Neural progenitor cell (in vitro differentiated cells): ENCODE results near the gene PKHD1. TPM values are rescaled to one million over a fixed set of nuclear protein-coding genes. Genes with fewer than 3 reads are reported as not detected.

Experiments used
- DNase-seq: peaks from one replicate; pipeline ENCODE4 v3.0.0-alpha.2; 2016; ENCODE audit warnings: low spot score
- H2AFZ ChIP-seq: fragments of 200-600 bp; sonication (generic); replicated peaks from 2 replicates; pipeline ENCODE4 v1.6.1; 2016; ENCODE audit warnings: antibody characterized with exemption
- H3F3A ChIP-seq: fragments of 200-600 bp; sonication (generic); 2 replicates; pipeline ENCODE4 v1.6.1; 2016; ENCODE audit warnings: antibody characterized with exemption, low read depth
- H3K27ac ChIP-seq: fragments of 200-600 bp; sonication (generic); 2 replicates; pipeline ENCODE4 v1.5.1; 2016; ENCODE audit warnings: mild to moderate bottlenecking
- H3K27me3 ChIP-seq: fragments of 200-600 bp; sonication (generic); 2 replicates; pipeline ENCODE4 v1.6.1; 2016; ENCODE audit warnings: mild to moderate bottlenecking, moderate library complexity
- H3K36me3 ChIP-seq: fragments of 200-600 bp; sonication (generic); 2 replicates; pipeline ENCODE4 v1.5.1; 2016
- H3K4me1 ChIP-seq: fragments of 200-600 bp; sonication (generic); 2 replicates; pipeline ENCODE4 v1.6.1; 2016; ENCODE audit warnings: mixed run types
- H3K4me2 ChIP-seq: fragments of 200-600 bp; sonication (generic); 2 replicates; pipeline ENCODE4 v1.6.1; 2016
- H3K4me3 ChIP-seq: fragments of 200-600 bp; sonication (generic); 2 replicates; pipeline ENCODE4 v1.5.1; 2016
- H3K79me2 ChIP-seq: fragments of 200-600 bp; sonication (generic); 2 replicates; pipeline ENCODE4 v1.6.1; 2016; ENCODE audit warnings: low read depth
- H3K9ac ChIP-seq: fragments of 200-600 bp; sonication (generic); 2 replicates; pipeline ENCODE4 v1.6.1; 2016
- H3K9me3 ChIP-seq: fragments of 200-600 bp; sonication (generic); 2 replicates; pipeline ENCODE4 v1.5.1; 2016; ENCODE audit warnings: low read depth
- H4K20me1 ChIP-seq: fragments of 200-600 bp; sonication (generic); 2 replicates; pipeline ENCODE4 v1.6.1; 2016; ENCODE audit warnings: low read depth
- H3K27ac Mint-ChIP-seq: 3 replicates; pipeline ENCODE4 v1.8.0; 2021; ENCODE audit warnings: mixed read lengths
- H3K27me3 Mint-ChIP-seq: 2 replicates; pipeline ENCODE4 v1.8.0; 2022; ENCODE audit warnings: low read depth, mild to moderate bottlenecking, inconsistent platforms, moderate library complexity, mixed read lengths; ENCODE audit not compliant: insufficient read depth
- H3K36me3 Mint-ChIP-seq: 3 replicates; pipeline ENCODE4 v1.8.0; 2021; ENCODE audit warnings: mixed read lengths
- H3K4me1 Mint-ChIP-seq: 3 replicates; pipeline ENCODE4 v1.8.0; 2021; ENCODE audit warnings: mixed read lengths
- H3K4me3 Mint-ChIP-seq: 3 replicates; pipeline ENCODE4 v1.8.0; 2021; ENCODE audit warnings: mild to moderate bottlenecking, moderate library complexity, mixed read lengths
- H3K9me3 Mint-ChIP-seq: 3 replicates; pipeline ENCODE4 v1.8.0; 2020; ENCODE audit warnings: mixed read lengths
- EZH2 ChIP-seq: fragments of 200-600 bp; sonication (generic); IDR thresholded peaks from 2 replicates; pipeline ENCODE4 v1.6.1; 2017; ENCODE audit warnings: antibody characterized with exemption, mild to moderate bottlenecking, moderate library complexity
- EZH2phosphoT487 ChIP-seq: fragments of 200-600 bp; sonication (generic); IDR thresholded peaks from 2 replicates; pipeline ENCODE4 v1.6.1; 2017; ENCODE audit warnings: antibody characterized with exemption
- total RNA-seq: library from RNA; depleted of rRNA; stranded (reverse); fragments of >200 nt; gene quantifications from 2 replicates; pipeline ENCODE4 v1.2.3, GENCODE V29; 2015; ENCODE audit warnings: low replicate concordance
- TF ChIP-seq, protein P1 (sequence below): fragments of 200-600 bp; sonication (generic); IDR thresholded peaks from 2 replicates; pipeline ENCODE4 v1.5.1; 2017; ENCODE audit warnings: antibody characterized with exemption, mild to moderate bottlenecking

The PKHD1 gene
- total RNA-seq, 1 donor from 2014 or later: 0.04 TPM

DNA sequence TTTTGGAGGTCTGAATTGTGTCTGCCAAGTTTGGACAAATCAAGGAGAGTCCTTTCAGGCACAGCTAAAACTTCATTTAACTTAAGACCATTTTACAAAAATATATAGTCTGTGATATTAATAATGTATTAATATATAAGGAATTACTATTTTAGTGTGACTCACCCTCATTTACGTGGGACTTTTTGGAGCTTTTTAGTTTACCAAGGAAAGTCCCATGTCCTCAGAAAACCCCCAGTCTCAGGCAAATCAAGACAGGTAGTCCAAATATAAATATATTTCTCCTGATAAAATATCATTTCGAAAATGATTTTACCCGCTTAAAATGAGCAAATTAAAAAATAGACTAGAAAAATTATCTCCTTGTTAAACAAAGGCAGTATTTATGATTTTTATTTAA is 479.0 kb downstream of the PKHD1 start:
- no peaks in the 10 kb centered on the region for H3K36me3 Mint-ChIP-seq
- no peaks in the 10 kb centered on the region for H3K36me3 ChIP-seq
- H3K9ac ChIP-seq: no peak overlapping the region

DNA sequence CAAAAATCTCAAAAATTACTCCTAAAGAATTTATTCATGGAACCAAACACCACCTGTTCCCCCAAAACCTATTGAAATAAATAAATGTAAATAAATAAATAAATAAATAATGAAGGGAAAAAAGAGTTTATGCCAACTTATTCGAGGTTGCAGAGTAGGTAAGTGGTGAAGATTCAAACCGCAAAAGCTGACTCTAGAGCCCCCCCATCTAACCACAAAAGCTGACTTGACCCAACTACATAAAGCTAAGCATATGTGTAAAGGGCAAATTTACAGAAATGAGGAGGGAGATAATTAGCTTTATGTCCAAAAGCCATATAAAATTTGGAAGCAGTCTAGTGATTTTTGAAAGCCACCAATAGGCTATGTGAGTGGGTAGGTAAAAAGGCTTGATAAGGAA is 486.9 kb downstream of the PKHD1 start:
- Histone ChIP-seq H4K20me1 (no peaks in the 10 kb centered on the region), H3F3A (no peaks in the 10 kb centered on the region), H3K4me2 (no peak overlapping the region), H3K4me1 (no peaks in the 10 kb centered on the region), H2AFZ (no peak overlapping the region), H3K27me3 (no peaks in the 10 kb centered on the region), H3K27ac (no peak overlapping the region), H3K79me2 (no peaks in the 10 kb centered on the region), H3K9me3 (no peaks in the 10 kb centered on the region), H3K36me3 (no peaks in the 10 kb centered on the region), H3K4me3 (no peak overlapping the region), H3K9ac (no peak overlapping the region)
- peaks cover 24% of the 10 kb centered on the region for H3K9me3 Mint-ChIP-seq
- H3K36me3 Mint-ChIP-seq: peaks cover 2% of the 10 kb centered on the region
- no peaks in the 10 kb centered on the region for H3K4me1 Mint-ChIP-seq
- TF ChIP-seq EZH2phosphoT487 (no peak), EZH2 (no peak)
- TF ChIP-seq, protein P1, sequence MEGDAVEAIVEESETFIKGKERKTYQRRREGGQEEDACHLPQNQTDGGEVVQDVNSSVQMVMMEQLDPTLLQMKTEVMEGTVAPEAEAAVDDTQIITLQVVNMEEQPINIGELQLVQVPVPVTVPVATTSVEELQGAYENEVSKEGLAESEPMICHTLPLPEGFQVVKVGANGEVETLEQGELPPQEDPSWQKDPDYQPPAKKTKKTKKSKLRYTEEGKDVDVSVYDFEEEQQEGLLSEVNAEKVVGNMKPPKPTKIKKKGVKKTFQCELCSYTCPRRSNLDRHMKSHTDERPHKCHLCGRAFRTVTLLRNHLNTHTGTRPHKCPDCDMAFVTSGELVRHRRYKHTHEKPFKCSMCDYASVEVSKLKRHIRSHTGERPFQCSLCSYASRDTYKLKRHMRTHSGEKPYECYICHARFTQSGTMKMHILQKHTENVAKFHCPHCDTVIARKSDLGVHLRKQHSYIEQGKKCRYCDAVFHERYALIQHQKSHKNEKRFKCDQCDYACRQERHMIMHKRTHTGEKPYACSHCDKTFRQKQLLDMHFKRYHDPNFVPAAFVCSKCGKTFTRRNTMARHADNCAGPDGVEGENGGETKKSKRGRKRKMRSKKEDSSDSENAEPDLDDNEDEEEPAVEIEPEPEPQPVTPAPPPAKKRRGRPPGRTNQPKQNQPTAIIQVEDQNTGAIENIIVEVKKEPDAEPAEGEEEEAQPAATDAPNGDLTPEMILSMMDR: no peak
- DNase-seq: no peak
- H3K27me3 Mint-ChIP-seq: peaks cover 2% of the 10 kb centered on the region
- H3K4me3 Mint-ChIP-seq: no peak overlapping the region
- H3K27ac Mint-ChIP-seq: no peak overlapping the region

More for the DNA sequence above, 479.0 kb downstream of the PKHD1 start:
- peaks cover 2% of the 10 kb centered on the region for H3K27me3 Mint-ChIP-seq
- H3K27ac ChIP-seq: no peak overlapping the region
- no peaks in the 10 kb centered on the region for H3K9me3 ChIP-seq
- H3K9me3 Mint-ChIP-seq: no peaks in the 10 kb centered on the region
- no peak overlapping the region for H3K4me3 ChIP-seq
- no peaks in the 10 kb centered on the region for H3K79me2 ChIP-seq
- H3K4me1 Mint-ChIP-seq: no peaks in the 10 kb centered on the region
- no peaks in the 10 kb centered on the region for H3K4me1 ChIP-seq
- no peak for DNase-seq
- H3K4me3 Mint-ChIP-seq: no peak overlapping the region
- H2AFZ ChIP-seq: no peak overlapping the region
- no peak for TF ChIP-seq EZH2phosphoT487
- TF ChIP-seq EZH2: no peak
- TF ChIP-seq, protein P1: no peak
- H3K4me2 ChIP-seq: no peak overlapping the region
- H3K27me3 ChIP-seq: no peaks in the 10 kb centered on the region
- no peaks in the 10 kb centered on the region for H4K20me1 ChIP-seq
- no peaks in the 10 kb centered on the region for H3F3A ChIP-seq
- H3K27ac Mint-ChIP-seq: no peak overlapping the region

DNA sequence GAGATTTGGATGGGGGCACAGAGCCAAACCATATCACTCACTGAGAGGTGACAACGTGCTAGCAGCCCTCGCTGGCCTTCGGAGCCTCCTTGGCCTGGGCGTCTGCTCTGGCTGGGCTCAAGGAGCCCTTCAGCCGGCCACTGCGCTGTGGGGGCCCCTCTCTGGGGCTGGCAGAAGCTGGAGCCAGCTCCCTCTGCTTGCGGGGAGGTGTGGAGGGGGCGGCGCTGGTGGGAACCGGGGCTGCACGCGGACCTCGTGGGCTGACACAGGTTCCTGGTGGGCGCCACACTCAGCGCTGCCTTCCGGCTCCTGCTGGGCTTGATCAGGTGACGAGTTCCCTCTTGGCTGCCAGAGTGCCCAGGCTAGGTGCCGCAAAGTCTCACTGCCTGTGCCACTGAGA is 489.2 kb downstream of the PKHD1 start:
- Histone ChIP-seq H3K9ac (no peak overlapping the region), H3K36me3 (no peaks in the 10 kb centered on the region), H3K9me3 (no peaks in the 10 kb centered on the region), H4K20me1 (no peaks in the 10 kb centered on the region), H2AFZ (no peak overlapping the region), H3K27ac (no peak overlapping the region), H3K4me2 (no peak overlapping the region), H3K4me3 (no peak overlapping the region), H3K27me3 (no peaks in the 10 kb centered on the region), H3K4me1 (no peaks in the 10 kb centered on the region), H3K79me2 (no peaks in the 10 kb centered on the region), H3F3A (no peaks in the 10 kb centered on the region)
- H3K4me1 Mint-ChIP-seq: no peaks in the 10 kb centered on the region
- H3K9me3 Mint-ChIP-seq: peaks cover 29% of the 10 kb centered on the region
- no peaks in the 10 kb centered on the region for H3K27me3 Mint-ChIP-seq
- H3K4me3 Mint-ChIP-seq: no peak overlapping the region
- peaks cover 2% of the 10 kb centered on the region for H3K36me3 Mint-ChIP-seq
- TF ChIP-seq, protein P1: no peak
- TF ChIP-seq EZH2phosphoT487 (no peak), EZH2 (no peak)
- no peak overlapping the region for H3K27ac Mint-ChIP-seq
- no peak for DNase-seq

DNA sequence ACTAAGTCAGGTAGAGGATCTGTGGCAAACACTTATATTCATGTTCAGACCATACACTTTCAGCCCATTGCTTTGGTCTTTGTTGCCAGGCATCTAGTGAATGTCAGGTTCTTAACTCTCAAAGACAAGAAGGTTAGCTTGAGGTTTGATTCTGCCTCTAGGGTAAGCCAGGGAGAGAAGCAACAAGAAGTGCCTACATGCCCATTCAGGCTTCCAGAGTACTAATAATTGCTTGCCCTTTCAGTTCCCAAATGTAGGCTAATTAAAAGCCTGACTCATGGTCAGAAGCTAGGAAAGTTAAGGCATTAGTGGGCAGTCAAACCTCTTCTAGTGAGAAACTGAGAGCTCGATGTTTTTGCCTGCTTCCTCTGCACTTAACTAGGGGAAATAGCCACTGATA is 492.4 kb downstream of the PKHD1 start:
- no peaks in the 10 kb centered on the region for H3K79me2 ChIP-seq
- no peak overlapping the region for H3K9ac ChIP-seq
- H3F3A ChIP-seq: no peaks in the 10 kb centered on the region
- H3K4me2 ChIP-seq: no peak overlapping the region
- no peak overlapping the region for H3K27ac ChIP-seq
- H2AFZ ChIP-seq: peak overlapping the region; percentile 3
- H4K20me1 ChIP-seq: no peaks in the 10 kb centered on the region
- H3K27me3 ChIP-seq: no peaks in the 10 kb centered on the region
- no peaks in the 10 kb centered on the region for H3K36me3 ChIP-seq
- no peaks in the 10 kb centered on the region for H3K4me1 ChIP-seq
- H3K9me3 Mint-ChIP-seq: peaks cover 30% of the 10 kb centered on the region
- H3K4me3 ChIP-seq: no peak overlapping the region
- H3K4me1 Mint-ChIP-seq: no peaks in the 10 kb centered on the region
- DNase-seq: no peak
- no peak overlapping the region for H3K27ac Mint-ChIP-seq
- no peak overlapping the region for H3K4me3 Mint-ChIP-seq
- H3K9me3 ChIP-seq: no peaks in the 10 kb centered on the region
- H3K27me3 Mint-ChIP-seq: no peaks in the 10 kb centered on the region
- H3K36me3 Mint-ChIP-seq: peaks cover 2% of the 10 kb centered on the region
- TF ChIP-seq, protein P1: no peak
- no peak for TF ChIP-seq EZH2phosphoT487
- TF ChIP-seq EZH2: no peak
